Ecto neural progenitor cell (in vitro differentiated cells): ENCODE data around the gene GPR15LG.
"Not testable (repeated sequence)": the region's sequence is repeated elsewhere in the genome, so short reads cannot be mapped to it uniquely, and the experiment has no call there.

ENCODE experiments used
- DNase-seq: peaks from one replicate; pipeline ENCODE4 v3.0.0-alpha.2; 2018; ENCODE audit warnings: low spot score

GPR15LG gene

DNA sequence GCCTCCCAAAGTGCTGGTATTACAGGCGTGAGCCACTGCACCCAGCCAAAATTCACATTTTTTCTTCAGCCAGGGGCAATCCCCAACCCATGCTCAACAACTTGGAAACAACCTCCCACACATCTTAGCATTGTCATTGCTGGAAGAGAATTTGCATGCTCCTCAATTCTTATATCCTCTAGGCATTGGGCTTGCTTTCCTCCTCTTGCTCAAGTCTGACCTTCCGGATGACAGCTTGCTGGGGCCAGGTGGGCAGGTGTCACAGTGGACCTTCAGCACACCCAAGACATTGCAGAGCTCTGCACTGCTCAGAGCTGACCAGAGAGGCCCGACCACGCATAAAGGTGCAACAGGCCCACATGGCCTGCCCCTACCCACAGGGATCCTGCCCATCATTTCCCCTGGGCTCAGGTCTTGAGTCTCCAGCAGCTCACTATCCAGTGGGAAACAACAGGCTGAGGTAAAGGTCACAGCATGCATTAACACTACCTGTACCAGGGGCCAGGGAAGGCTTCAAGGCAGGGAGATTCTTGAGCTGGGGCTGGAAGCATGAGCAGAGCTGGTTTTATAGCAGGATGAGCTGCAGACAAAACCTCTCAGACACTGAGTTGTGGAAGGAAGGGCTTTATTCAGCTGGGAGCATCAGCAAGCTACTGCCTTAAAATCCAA lies 6.8 kb upstream of the GPR15LG start:
- DNase-seq = no peak

DNA sequence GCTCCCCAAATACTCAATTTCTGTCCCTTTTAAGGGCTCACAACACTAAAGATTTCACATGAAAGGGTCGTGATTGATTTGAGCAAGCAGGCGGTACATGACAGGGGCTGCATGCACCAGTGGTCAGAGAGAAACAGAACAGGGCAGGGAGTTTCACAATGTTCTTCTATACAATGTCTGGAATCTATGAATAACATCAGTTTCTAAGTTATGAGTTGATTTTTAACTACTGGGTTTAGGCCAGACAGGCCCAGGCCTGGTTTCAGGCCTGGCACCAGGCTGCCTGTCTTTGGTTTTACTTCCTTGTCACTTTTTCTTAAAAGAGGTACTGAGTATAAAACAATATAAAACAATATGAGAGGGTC lies 6.3 kb upstream of the GPR15LG start:
- not testable (repeated sequence) for DNase-seq

DNA sequence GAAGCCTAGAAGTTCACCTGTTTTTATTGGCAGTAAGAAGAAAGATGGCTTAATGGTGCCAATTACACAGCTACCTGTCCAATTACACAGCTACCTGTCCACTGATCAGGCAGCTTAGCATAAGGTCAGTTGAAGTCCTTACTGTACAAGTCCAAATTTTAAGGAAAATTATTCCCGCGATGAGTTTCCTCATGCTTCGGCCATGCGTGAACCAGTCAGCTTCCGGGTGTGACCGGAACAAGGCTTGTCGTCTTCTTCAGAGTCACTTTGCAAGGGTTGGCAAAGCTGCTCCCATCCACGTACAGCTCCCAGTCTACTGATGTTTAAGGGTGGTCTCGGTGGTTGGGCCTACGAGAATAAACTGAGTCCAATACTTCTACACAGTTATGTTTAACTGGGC lies 5.2 kb upstream of the GPR15LG start:
- not testable (repeated sequence) for DNase-seq

GRCh38 chr10:84171237-84171636 lies 2.4 kb upstream of the GPR15LG start:
- not testable (repeated sequence) for DNase-seq

DNA sequence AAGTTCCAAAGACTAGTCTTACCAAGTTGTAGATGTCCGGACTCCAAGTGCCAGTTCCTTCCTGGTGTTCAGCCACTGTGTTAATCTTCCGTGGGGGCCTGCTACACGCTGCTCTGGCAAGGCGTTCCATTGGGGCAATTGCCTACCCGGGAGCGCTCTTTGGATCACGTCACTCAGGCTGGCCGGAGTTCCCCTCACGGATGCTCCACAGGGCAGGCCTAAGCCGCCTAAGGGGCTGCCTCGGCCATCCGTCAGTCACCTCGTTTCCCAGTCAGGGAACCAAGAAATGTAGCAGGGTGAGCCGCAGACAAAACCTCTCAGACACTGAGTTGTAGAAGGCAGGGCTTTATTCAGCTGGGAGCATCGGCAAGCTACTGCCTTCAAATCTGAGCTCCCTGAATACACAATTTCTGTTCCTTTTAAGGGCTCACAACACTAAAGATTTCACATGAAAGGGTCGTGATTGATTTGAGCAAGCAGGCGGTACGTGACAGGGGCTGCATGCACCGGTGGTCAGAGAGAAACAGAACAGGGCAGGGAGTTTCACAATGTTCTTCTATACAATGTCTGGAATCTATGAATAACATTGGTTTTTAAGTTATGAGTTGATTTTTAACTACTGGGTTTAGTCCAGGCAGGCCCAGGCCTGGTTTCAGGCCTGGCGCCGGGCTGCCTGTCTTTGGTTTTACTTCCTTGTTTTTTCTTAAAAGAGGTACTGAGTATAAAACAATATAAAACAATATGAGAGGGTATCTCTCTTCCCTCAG lies 1.7 kb upstream of the GPR15LG start:
- not testable (repeated sequence) for DNase-seq

- DNase-seq = no peak
These were observed 889 bp upstream of the GPR15LG start for GRCh38 chr10:84172467-84173356.

- DNase-seq = no peak
These were observed 1.8 kb downstream of the GPR15LG start for GRCh38 chr10:84175436-84175835.

DNA sequence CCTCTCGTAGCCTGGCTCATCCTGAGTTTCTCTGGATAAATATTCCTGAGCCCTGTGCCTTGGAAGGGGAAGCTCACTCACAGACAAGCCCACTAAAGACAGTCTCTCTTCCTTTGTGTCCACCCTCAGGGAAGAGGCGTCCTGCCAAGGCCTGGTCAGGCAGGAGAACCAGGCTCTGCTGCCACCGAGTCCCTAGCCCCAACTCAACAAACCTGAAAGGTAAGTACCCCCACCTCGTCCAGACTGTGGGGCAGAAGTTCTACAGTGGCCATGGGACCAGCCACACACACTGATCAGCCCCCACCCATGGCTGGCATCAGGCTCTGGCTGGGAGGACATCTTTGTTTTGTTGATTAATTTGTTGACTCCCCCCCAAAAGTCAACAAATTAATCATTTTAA lies 2.8 kb downstream of the GPR15LG start:
- no peak for DNase-seq

DNA sequence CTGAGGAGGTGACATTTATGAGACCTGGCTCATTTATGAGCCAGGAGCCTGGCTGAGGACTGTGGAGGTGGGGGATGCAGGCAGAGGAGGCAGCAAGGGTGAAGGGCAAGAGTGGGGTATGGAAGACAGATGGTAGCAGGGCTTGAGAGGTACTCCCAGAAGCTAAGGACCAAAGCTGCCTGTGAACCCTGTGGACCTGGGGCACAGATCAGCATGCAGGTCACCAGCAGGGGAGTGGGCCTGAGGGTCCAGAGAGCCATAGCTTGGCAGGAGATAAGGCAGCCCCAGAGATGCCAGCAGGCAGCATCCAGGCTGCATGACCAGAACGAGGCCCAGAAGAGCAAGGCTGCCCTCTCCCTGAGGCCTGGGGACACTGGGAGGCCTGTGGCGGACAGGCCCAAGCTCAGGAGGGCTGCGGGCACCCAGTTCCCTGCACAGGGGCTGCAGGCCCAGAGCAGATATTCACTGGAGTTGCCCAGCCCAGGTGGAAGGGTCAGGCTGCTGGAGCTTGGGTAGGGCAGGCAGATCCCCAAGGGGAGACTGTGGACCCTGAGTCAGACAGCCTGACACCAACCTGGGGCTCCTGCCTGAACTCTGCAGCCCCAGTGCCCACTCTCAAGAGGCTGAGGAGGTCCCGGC lies 3.4 kb downstream of the GPR15LG start:
- DNase-seq = no peak

GRCh38 chr10:84177541-84178141 lies 4.0 kb downstream of the GPR15LG start:
- no peak for DNase-seq

GRCh38 chr10:84178160-84178609 lies 4.6 kb downstream of the GPR15LG start:
- DNase-seq = no peak

DNA sequence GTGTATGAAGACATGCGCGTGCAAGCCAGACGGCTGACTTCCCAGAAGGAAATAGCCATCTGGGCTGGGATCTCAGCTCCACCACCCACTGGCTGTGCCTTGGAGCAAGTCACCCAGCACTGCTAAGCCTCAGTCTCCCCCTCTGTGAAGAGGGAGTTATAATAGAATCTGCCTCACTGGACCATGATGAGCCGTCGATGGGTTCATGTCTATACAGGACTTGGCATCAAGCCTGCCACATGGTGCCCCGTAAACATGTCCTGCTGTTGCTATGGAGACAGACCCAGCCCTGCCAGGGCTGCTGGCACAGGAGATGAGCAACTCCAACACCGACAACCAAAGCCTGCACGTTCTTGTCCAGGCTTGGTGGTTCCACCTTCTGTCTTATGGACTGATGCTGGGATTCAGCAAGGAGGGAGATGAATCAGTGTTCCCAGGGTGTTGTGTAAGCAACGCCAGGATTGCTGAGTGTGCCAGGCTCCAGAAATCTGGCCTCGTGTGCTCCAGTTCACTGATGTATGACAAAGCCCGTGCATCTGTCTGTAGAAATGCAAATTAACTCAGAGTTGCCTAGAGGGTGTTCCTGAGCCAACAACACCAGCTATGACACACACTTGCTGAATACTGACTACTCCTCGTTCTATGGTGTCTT lies 5.6 kb downstream of the GPR15LG start:
- DNase-seq = no peak

DNA sequence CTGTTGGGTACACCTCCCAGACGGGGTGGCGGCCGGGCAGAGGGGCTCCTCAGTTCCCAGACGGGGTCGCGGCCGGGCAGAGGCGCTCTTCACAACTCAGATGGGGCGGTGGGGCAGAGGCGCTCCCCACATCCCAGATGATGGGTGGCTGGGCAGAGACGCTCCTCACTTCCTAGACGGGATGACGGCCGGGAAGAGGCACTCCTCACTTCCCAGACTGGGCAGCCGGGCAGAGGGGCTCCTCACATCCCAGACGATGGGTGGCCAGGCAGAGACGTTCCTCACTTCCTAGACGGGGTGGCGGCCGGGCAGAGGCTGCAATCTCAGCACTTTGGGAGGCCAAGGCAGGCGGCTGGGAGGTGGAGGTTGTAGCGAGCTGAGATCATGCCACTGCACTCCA lies 6.8 kb downstream of the GPR15LG start:
- DNase-seq = not testable (repeated sequence)

GRCh38 chr10:84181631-84182030 lies 8.0 kb downstream of the GPR15LG start:
- no peak for DNase-seq

DNA sequence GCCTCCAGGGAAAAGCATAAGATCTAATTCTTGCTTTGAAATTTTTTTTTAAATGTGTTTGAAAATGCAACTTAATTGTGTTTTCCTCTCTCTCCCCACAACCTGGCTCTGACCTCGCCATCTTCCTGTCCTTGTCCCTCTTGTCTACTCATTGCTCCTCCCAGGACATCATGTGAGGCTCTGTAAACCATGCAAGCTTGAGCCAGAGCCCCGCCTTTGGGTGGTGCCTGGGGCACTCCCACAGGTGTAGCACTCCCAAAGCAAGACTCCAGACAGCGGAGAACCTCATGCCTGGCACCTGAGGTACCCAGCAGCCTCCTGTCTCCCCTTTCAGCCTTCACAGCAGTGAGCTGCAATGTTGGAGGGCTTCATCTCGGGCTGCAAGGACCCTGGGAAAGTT lies 10.9 kb downstream of the GPR15LG start:
- no peak for DNase-seq

DNA sequence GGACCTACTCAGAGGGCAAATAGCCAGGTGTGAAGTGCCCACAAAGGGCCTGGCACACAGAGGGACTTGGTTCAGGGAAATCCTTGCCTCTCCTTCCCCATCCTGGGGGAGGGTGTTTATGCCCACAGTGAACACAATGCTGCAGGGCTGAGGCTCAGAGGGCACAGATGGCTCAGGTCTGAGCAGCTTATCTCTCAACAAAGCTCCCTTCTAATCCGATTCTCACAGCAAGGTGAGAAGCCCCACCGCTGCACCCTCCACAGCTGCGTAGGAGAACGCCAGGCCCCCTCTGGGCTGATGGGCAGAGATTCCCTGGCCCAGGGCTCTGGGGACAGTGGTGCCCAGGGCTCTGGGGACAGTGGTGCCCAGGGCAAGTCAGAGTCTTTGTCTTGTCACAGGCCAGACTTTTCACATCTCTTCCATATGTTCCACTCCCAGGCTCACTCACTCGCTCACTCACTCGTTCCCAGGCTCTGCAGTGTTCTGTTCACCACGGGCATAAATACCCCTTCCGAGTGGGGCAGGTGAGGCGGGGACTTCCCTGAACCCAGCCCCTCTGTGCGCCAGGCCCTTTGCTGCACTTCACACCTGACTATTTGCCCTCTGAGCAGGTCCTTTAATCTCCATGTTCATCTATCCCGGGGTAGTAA lies 12.1 kb downstream of the GPR15LG start:
- DNase-seq = no peak

- DNase-seq = no peak
These were observed 15.2 kb downstream of the GPR15LG start for GRCh38 chr10:84188815-84189214.

DNA sequence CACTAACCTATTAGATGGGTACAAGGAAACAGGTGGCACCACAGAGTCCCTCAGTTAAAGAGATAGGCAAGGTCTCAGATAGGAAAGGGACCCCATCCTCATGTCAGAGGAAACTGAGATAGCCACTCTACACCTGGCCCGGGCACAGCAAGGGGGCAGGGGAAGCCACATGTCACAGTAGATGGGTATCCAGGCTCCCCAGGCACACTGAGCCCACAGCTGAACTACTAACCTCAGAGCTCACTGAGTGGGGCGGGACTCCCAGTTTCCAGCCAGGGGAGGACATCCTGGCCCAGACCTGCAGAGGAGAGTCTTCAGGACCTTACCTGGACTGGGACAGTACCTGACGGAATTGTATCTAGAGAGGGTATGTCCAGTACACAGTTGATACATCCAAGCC lies 17.0 kb downstream of the GPR15LG start:
- no peak for DNase-seq

GRCh38 chr10:84191106-84191505 lies 17.5 kb downstream of the GPR15LG start:
- DNase-seq = no peak

- DNase-seq = no peak
These were observed 19.7 kb downstream of the GPR15LG start for GRCh38 chr10:84193327-84193726.
